ENCODE results near the gene TMEM163. TPM values are rescaled to one million over a fixed set of nuclear protein-coding genes. Genes with fewer than 3 reads are reported as not detected.
A peak's percentile ranks its signal among the peaks of the same experiment; 100 is the strongest.

Gene TMEM163
- total and polyA plus RNA-seq, 2 of the 13 experiments (the other 11 are each of a cell fraction or from before 2014, with no cell fraction given): 0.05 TPM; not detected in 1

DNA sequence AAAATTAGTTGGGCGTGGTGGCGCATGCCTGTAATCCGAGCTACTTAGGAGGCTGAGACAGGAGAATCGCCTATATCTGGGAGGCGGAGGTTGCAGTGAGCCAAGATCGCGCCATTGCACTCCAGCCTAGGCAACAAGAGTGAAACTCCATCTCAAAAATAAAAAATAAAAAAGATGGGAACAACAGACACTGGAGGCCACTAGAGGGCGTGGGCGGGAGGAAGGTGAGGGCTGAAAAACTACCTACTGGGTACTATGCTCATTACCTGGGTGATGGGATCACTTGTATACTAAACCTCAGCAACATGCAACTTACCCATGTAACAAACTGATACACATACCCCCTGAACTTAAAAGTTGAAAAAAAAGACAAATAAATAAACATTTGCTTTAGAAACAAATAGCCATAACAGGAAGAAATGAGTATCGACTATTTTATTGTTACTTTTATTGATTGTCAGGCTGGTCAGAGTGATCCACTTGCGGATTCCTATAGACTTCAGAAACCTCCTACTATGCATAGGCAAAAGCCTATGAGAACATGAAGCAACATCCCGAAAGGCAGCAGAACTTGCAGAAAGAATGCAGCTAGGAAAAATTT lies 61.0 kb downstream of the TMEM163 start:
- intact Hi-C loops (cut with micrococcal nuclease; ENCODE audit: unreplicated experiment) (loop anchor here (5.0 kb wide), 1 partner anchor 240 kb away; no protein-coding TSS in a partner anchor), in situ Hi-C loops (cut with HindIII; ENCODE audit: extremely low pct_ligation_motif_present, low pct_unique_long_range_greater_than_20kb) (no loop called here)
- Histone ChIP-seq H3K9ac (ENCODE audit: insufficient read depth, low read depth, low read length) (no peak overlapping the region), H2AFZ (ENCODE audit: low read length) (no peak overlapping the region), H4K20me1 (ENCODE audit: insufficient read depth, low read length) (no peaks in the 10 kb centered on the region), H3K79me2 (ENCODE audit: insufficient read depth, low read length) (no peaks in the 10 kb centered on the region), H3K4me1 (ENCODE audit: insufficient read depth, low read length) (no peaks in the 10 kb centered on the region), H3K4me2 (ENCODE audit: low read depth, low read length) (no peak overlapping the region), H3K36me3 (replicated peaks in 1 of 2; ENCODE audit: control insufficient read depth in 1 of 2, insufficient read depth in 2 of 2, low read length in 2 of 2) (no peaks in the 10 kb centered on the region), H3K9me3 (ENCODE audit: low read length) (no peaks in the 10 kb centered on the region), H3K4me3 (replicated peaks in 1 of 3; ENCODE audit: insufficient read depth in 1 of 3, low read depth in 2 of 3, low read length in 3 of 3) (no peak overlapping the region), H3K27me3 (ENCODE audit: control insufficient read depth in 1 of 2, insufficient read depth in 2 of 2, low read length in 2 of 2) (no peaks in the 10 kb centered on the region; a peak in 1 of 5 replicates), H3K27ac (ENCODE audit: extremely low read length, insufficient read depth, low read length) (no peak overlapping the region)
- CTCF ChIA-PET (ENCODE audit: low intra/inter-chr PET ratio, low total read pairs): no interaction called here
- DNase-seq (ENCODE audit: low spot score) (peak; percentile 23), FAIRE-seq (peak; percentile 60), ATAC-seq (0 out of 3 replicates have a peak, but pooled peaks have one; percentile 41)
- no TSS peak for BruUV-seq (replicated peaks)
- 41% methylated on average over 12 of the region's 12 CpGs for WGBS (ENCODE audit: low lambda C conversion rate)
- POLR2A ChIA-PET: no interaction called here
- no peak for TF ChIP-seq ZBTB8A (CRISPR knock-in tag; IDR thresholded peaks at IDR 0.05; ENCODE audit: borderline replicate concordance, low read depth)
- TF ChIP-seq EED (CRISPR knock-in tag; IDR thresholded peaks at IDR 0.05): no peak
- TF ChIP-seq RARA (CRISPR knock-in tag; IDR thresholded peaks at IDR 0.05): no peak
- no peak for TF ChIP-seq MEIS1 (CRISPR knock-in tag; IDR thresholded peaks at IDR 0.05; ENCODE audit: borderline replicate concordance)
- no peak for TF ChIP-seq ZFY (CRISPR knock-in tag; IDR thresholded peaks at IDR 0.05)
- no peak for TF ChIP-seq ZNF775 (CRISPR knock-in tag; IDR thresholded peaks at IDR 0.05; ENCODE audit: borderline replicate concordance)
- no peak for TF ChIP-seq ZNF251 (CRISPR knock-in tag; IDR thresholded peaks at IDR 0.05)
- TF ChIP-seq, protein P1, sequence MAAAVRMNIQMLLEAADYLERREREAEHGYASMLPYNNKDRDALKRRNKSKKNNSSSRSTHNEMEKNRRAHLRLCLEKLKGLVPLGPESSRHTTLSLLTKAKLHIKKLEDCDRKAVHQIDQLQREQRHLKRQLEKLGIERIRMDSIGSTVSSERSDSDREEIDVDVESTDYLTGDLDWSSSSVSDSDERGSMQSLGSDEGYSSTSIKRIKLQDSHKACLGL (CRISPR knock-in tag; IDR thresholded peaks at IDR 0.05): no peak
- no peak for TF ChIP-seq EP300 (IDR thresholded peaks at IDR 0.05; ENCODE audit: low read depth in 2 of 2, low read length in 2 of 2)
- TF ChIP-seq EP300 (CRISPR knock-in tag; IDR thresholded peaks at IDR 0.05; ENCODE audit: borderline replicate concordance): no peak
- TF ChIP-seq MAFF (IDR thresholded peaks at IDR 0.05; ENCODE audit: low read depth, low read length): no peak
- TF ChIP-seq, protein P2, sequence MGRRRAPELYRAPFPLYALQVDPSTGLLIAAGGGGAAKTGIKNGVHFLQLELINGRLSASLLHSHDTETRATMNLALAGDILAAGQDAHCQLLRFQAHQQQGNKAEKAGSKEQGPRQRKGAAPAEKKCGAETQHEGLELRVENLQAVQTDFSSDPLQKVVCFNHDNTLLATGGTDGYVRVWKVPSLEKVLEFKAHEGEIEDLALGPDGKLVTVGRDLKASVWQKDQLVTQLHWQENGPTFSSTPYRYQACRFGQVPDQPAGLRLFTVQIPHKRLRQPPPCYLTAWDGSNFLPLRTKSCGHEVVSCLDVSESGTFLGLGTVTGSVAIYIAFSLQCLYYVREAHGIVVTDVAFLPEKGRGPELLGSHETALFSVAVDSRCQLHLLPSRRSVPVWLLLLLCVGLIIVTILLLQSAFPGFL (CRISPR knock-in tag; IDR thresholded peaks at IDR 0.05): no peak
- no peak for TF ChIP-seq LCORL (IDR thresholded peaks at IDR 0.05)
- no peak for TF ChIP-seq LCORL (CRISPR knock-in tag; IDR thresholded peaks at IDR 0.05)
- TF ChIP-seq SMC3 (IDR thresholded peaks at IDR 0.05; ENCODE audit: low read length): peak; percentile 39; the same call in 1 of the 2 replicates
- peak; percentile 96 for TF ChIP-seq ZKSCAN1 (IDR thresholded peaks at IDR 0.05; ENCODE audit: low read length)
- TF ChIP-seq ZNF317 (CRISPR knock-in tag; IDR thresholded peaks at IDR 0.05): 0 out of 2 replicates have a peak, but pooled peaks have one; percentile 42
- TF ChIP-seq GATAD1 (CRISPR knock-in tag; IDR thresholded peaks at IDR 0.05): no peak
- TF ChIP-seq SSRP1 (CRISPR knock-in tag; IDR thresholded peaks at IDR 0.05): no peak
- no peak for TF ChIP-seq ZNF382 (CRISPR knock-in tag; IDR thresholded peaks at IDR 0.05; ENCODE audit: borderline replicate concordance)
- TF ChIP-seq, protein P3, sequence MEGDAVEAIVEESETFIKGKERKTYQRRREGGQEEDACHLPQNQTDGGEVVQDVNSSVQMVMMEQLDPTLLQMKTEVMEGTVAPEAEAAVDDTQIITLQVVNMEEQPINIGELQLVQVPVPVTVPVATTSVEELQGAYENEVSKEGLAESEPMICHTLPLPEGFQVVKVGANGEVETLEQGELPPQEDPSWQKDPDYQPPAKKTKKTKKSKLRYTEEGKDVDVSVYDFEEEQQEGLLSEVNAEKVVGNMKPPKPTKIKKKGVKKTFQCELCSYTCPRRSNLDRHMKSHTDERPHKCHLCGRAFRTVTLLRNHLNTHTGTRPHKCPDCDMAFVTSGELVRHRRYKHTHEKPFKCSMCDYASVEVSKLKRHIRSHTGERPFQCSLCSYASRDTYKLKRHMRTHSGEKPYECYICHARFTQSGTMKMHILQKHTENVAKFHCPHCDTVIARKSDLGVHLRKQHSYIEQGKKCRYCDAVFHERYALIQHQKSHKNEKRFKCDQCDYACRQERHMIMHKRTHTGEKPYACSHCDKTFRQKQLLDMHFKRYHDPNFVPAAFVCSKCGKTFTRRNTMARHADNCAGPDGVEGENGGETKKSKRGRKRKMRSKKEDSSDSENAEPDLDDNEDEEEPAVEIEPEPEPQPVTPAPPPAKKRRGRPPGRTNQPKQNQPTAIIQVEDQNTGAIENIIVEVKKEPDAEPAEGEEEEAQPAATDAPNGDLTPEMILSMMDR (CRISPR knock-in tag; IDR thresholded peaks at IDR 0.05): peak; percentile 58
- no peak for TF ChIP-seq NR3C1 (CRISPR knock-in tag; IDR thresholded peaks at IDR 0.05)
- no peak for TF ChIP-seq FOSL1 (CRISPR knock-in tag; IDR thresholded peaks at IDR 0.05; ENCODE audit: borderline replicate concordance)
- TF ChIP-seq NFE2L1 (CRISPR knock-in tag; IDR thresholded peaks at IDR 0.05; ENCODE audit: borderline replicate concordance): no peak
- TF ChIP-seq ZSCAN22 (CRISPR knock-in tag; IDR thresholded peaks at IDR 0.05): no peak
- TF ChIP-seq HMGA1 (CRISPR knock-in tag; conservative IDR thresholded peaks at IDR 0.05): no peak

All from HepG2 (cell line).